ENCODE data around the gene NR2F1. TPM values are rescaled to one million over a fixed set of nuclear protein-coding genes. Genes with fewer than 3 reads are reported as not detected.

NR2F1 gene
- total RNA-seq, 1 donor from 2014 or later = not detected

DNA sequence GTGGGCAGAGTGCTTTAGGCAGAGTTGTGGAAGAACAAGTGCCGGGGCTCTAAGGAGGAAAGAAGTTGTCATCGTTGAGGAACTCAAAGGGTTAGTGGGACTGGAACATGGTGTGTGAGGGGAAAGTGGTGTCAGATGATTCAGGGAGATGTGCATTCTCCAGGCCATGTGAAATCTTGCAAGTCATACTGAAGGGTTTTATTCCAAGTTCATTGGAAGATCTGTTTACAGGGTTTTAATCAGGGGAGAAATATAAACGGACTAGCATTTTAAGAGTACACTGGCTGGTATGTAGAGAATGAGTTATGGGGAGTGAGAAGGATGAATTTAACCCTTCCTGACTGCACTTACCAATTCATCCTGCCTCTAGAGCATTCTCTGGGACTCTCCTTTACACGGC is 49.3 kb downstream of the NR2F1 start:
- intact Hi-C loops (cut with micrococcal nuclease) = no loop called here
- H3K4me1 Mint-ChIP-seq (ENCODE audit: low read depth) = no peaks in the 10 kb centered on the region
- H3K9me3 Mint-ChIP-seq = no peaks in the 10 kb centered on the region
- H3K27me3 Mint-ChIP-seq (ENCODE audit: low read depth) = no peaks in the 10 kb centered on the region
- no peaks in the 10 kb centered on the region for H3K36me3 Mint-ChIP-seq (ENCODE audit: low read depth)
- DNase-seq (ENCODE audit: low spot score) = no peak
- no peak overlapping the region for H3K27ac Mint-ChIP-seq
- no peak overlapping the region for H3K4me3 Mint-ChIP-seq (ENCODE audit: low read depth)

DNA sequence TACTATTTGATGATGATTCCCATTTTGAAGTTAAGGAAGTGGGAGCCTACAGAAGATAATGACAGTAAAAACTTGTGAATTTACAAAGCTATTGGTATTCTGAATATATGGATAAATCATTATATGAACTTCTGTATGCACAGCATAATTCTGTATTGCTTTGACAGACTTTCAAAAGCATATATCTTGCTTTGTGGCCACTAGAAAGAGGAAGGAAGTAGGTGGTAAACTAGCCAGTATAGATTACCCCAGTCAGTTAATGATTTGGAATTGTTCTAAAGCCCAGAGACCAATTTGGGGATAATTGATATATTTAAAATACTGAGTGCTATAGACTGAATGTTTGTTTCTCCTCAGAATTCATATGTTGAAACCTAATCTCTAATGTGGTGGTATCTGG is 53.0 kb downstream of the NR2F1 start:
- Mint-ChIP-seq H3K36me3 (ENCODE audit: low read depth) (no peaks in the 10 kb centered on the region), H3K27me3 (ENCODE audit: low read depth) (no peaks in the 10 kb centered on the region), H3K9me3 (no peaks in the 10 kb centered on the region), H3K4me3 (ENCODE audit: low read depth) (no peak overlapping the region), H3K27ac (no peak overlapping the region), H3K4me1 (ENCODE audit: low read depth) (no peaks in the 10 kb centered on the region)
- intact Hi-C loops (cut with micrococcal nuclease) = no loop called here
- no peak for DNase-seq (ENCODE audit: low spot score)

DNA sequence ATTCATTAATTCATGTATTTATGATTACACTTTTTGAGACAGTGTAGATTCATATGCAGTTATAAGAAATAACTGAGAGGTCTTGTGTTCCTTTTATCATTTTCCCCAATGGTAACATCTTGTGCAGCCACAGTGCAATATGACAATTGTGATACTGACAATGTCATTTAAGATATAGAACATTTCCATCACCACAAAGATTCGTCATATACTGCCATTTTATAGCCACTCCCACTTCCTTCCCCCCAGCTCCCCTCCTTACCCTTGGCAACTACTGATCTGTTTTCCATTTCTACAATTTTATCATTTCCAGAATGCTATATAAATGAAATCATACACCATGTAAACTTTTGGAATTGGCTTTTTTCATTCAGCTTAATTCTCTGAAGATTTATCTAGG is 53.8 kb downstream of the NR2F1 start:
- Mint-ChIP-seq H3K9me3 (no peaks in the 10 kb centered on the region), H3K4me1 (ENCODE audit: low read depth) (no peaks in the 10 kb centered on the region), H3K27me3 (ENCODE audit: low read depth) (no peaks in the 10 kb centered on the region), H3K27ac (no peak overlapping the region), H3K4me3 (ENCODE audit: low read depth) (no peak overlapping the region), H3K36me3 (ENCODE audit: low read depth) (no peaks in the 10 kb centered on the region)
- DNase-seq (ENCODE audit: low spot score) = no peak
- intact Hi-C loops (cut with micrococcal nuclease) = no loop called here

- no peak for DNase-seq (ENCODE audit: low spot score)
- Mint-ChIP-seq H3K4me1 (ENCODE audit: low read depth) (no peaks in the 10 kb centered on the region), H3K9me3 (no peaks in the 10 kb centered on the region), H3K36me3 (ENCODE audit: low read depth) (no peaks in the 10 kb centered on the region), H3K4me3 (ENCODE audit: low read depth) (no peak overlapping the region), H3K27me3 (ENCODE audit: low read depth) (no peaks in the 10 kb centered on the region), H3K27ac (no peak overlapping the region)
- intact Hi-C loops (cut with micrococcal nuclease) = no loop called here
These were observed 54.7 kb downstream of the NR2F1 start for GRCh38 chr5:93637697-93638096.

GRCh38 chr5:93642526-93642925 is 59.5 kb downstream of the NR2F1 start:
- Mint-ChIP-seq H3K27me3 (ENCODE audit: low read depth) (no peaks in the 10 kb centered on the region), H3K4me3 (ENCODE audit: low read depth) (no peak overlapping the region), H3K27ac (no peak overlapping the region), H3K36me3 (ENCODE audit: low read depth) (no peaks in the 10 kb centered on the region), H3K4me1 (ENCODE audit: low read depth) (no peaks in the 10 kb centered on the region), H3K9me3 (no peaks in the 10 kb centered on the region)
- no peak for DNase-seq (ENCODE audit: low spot score)
- intact Hi-C loops (cut with micrococcal nuclease) = no loop called here

Other genes starting within 250 kb of the NR2F1 start
- not detected in 2 replicates for gene NR2F1-AS1, start 2.0 kb upstream of the NR2F1 start, total RNA-seq
- gene POU5F2, start 158.4 kb downstream of the NR2F1 start, total RNA-seq = 1.0 and 1.4 TPM in 2 replicates

Data from activated T-helper 2 cell treated with anti-CD3 and anti-CD28 coated beads, Interferon-gamma antibody, Interleukin-2, Interleukin-4, amounts not matched to agents 10 μg/mL and 5 μg/mL and 100 μg/mL, durations not matched to agents 14 hours and 24 hours and 36 hours (primary cell).